NB4 (cell line): ENCODE measurements around the gene PRSS57.

Source experiments
- DNase-seq: peaks from one replicate; pipeline ENCODE4 v3.0.0; 2010; ENCODE audit warnings: low read depth
- H3K4me3 ChIP-seq: one replicate; pipeline ENCODE4 v1.5.1; 2011; ENCODE audit warnings: mild to moderate bottlenecking, low read depth, low read length, moderate library complexity
- MYC ChIP-seq: IDR thresholded peaks from 2 replicates; pipeline ENCODE4 v1.6.1; 2011; ENCODE audit warnings: low read depth, low read length
- POLR2A ChIP-seq: IDR thresholded peaks from 2 replicates; pipeline ENCODE4 v1.6.1; 2011; ENCODE audit warnings: mild to moderate bottlenecking; ENCODE audit not compliant: insufficient read length; ENCODE audit errors: extremely low read depth
- TF ChIP-seq, protein P1 (sequence below): IDR thresholded peaks from one replicate; pipeline ENCODE4 v1.5.1; 2012; ENCODE audit warnings: low read depth, low read length
- TF ChIP-seq, protein P2 (sequence below): IDR thresholded peaks from 2 replicates; pipeline ENCODE4 v1.6.1; 2011; ENCODE audit warnings: low read depth, low read length

Gene PRSS57

DNA sequence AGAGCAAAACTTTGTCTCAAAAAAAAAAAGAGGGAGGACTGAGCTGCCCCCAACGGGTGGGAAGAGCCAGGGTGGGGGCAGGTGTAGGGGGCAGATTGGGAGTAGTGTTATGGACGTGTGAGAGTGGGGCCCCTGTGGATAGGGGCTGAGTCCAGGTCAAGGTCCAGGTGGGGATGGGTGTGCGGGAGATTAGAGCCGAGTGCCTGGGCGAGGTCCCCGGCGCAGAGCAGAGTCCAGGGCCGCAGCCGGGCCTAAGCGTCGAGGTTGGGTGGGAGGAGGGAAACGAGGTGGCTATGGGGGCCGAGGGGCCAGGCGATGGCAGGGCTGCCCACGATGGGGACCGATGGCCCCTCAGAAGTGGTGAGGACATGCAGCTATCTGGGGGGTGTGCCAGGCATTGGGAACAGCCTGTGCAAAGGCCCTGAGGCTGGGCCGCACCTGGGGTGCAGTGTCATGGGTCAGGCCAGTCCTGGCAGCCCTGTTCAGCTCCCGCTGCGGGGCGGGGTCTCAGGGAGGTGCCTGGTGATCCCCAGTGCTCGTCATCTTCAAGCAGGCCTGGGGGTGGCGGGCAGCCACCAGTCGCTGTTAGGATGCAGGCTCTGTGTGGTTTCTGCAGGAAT is 43.4 kb upstream of the PRSS57 start:
- no peak for DNase-seq
- no peak for TF ChIP-seq POLR2A
- TF ChIP-seq, protein P1, sequence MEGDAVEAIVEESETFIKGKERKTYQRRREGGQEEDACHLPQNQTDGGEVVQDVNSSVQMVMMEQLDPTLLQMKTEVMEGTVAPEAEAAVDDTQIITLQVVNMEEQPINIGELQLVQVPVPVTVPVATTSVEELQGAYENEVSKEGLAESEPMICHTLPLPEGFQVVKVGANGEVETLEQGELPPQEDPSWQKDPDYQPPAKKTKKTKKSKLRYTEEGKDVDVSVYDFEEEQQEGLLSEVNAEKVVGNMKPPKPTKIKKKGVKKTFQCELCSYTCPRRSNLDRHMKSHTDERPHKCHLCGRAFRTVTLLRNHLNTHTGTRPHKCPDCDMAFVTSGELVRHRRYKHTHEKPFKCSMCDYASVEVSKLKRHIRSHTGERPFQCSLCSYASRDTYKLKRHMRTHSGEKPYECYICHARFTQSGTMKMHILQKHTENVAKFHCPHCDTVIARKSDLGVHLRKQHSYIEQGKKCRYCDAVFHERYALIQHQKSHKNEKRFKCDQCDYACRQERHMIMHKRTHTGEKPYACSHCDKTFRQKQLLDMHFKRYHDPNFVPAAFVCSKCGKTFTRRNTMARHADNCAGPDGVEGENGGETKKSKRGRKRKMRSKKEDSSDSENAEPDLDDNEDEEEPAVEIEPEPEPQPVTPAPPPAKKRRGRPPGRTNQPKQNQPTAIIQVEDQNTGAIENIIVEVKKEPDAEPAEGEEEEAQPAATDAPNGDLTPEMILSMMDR, result no peak
- TF ChIP-seq MYC, result no peak
- TF ChIP-seq, protein P2, sequence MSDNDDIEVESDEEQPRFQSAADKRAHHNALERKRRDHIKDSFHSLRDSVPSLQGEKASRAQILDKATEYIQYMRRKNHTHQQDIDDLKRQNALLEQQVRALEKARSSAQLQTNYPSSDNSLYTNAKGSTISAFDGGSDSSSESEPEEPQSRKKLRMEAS, result no peak
- no peak overlapping the region for H3K4me3 ChIP-seq

DNA sequence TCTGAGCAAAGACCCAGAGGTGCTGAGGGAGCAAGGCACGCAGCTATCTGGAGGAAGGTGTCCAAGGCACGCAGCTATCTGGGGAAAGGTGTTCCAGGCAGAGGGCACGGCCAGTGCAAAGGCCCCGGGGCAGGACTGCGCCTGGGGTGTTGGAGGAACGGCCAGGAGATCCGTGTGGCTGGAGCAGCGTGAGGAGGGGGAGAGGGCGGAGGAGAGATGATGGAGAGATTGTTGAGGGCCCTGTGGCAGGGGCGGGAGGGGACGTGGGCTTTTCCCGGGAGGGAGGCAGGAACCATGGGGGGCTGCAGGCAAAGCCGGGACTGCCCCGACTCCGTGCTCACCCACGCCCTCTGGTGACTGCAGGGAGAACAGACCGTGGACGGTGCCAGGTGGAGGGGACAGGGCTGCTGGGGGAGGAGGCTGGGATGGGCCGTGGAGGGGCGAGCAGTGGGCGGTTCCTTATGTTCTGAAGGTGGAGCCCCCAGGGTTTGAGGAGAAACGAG is 42.4 kb upstream of the PRSS57 start:
- TF ChIP-seq POLR2A (no peak), MYC (no peak)
- TF ChIP-seq, protein P2, result no peak
- TF ChIP-seq, protein P1, result peak; percentile 56

DNA sequence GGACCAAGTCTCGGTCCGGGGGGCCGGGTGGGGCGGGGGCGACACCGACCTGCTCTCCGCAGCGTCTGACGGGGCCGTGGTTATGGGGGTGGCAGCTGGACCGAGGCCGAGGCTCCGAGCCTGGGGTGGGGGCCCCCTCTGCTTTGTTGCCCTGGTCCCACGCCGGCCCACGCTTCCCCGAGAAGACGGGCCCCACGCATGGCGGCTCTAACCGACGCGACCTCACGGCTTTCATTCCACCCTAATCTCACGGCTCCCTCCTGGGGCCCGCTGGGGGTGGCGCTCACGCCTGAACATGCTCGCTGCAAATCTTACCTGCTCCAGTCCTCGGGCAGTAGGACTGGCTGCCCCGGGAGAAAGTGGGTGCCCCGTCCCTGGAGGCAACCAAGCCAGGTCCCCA is 40.9 kb upstream of the PRSS57 start:
- no peak for TF ChIP-seq MYC
- TF ChIP-seq, protein P2, result no peak
- TF ChIP-seq POLR2A, result no peak
- TF ChIP-seq, protein P1, result no peak
- H3K4me3 ChIP-seq, result no peak overlapping the region
- no peak for DNase-seq

More for the DNA sequence above, 42.4 kb upstream of the PRSS57 start:
- no peak overlapping the region for H3K4me3 ChIP-seq
- DNase-seq, result peak; percentile 49

DNA sequence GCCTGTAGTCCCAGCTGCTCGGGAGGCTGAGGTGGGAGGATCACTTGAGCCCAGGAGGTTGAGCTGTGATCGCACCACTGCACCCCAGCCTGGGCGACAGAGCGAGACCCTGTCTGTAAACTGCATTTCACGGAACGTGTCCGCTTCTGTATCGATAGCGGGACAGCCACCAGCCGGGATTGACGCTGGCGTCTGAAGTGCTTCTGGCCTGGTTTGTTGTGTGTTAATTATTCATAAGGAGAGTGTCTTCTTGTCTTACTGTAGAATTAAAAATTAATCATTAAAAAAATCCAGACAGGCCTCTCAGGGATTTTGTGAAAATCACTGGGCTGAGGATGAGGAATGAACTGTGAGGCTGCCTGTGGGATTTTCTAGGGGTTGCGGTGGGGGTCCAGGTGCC is 39.5 kb upstream of the PRSS57 start:
- TF ChIP-seq POLR2A, result no peak
- TF ChIP-seq, protein P2, result no peak
- DNase-seq, result no peak
- H3K4me3 ChIP-seq, result no peak overlapping the region

DNA sequence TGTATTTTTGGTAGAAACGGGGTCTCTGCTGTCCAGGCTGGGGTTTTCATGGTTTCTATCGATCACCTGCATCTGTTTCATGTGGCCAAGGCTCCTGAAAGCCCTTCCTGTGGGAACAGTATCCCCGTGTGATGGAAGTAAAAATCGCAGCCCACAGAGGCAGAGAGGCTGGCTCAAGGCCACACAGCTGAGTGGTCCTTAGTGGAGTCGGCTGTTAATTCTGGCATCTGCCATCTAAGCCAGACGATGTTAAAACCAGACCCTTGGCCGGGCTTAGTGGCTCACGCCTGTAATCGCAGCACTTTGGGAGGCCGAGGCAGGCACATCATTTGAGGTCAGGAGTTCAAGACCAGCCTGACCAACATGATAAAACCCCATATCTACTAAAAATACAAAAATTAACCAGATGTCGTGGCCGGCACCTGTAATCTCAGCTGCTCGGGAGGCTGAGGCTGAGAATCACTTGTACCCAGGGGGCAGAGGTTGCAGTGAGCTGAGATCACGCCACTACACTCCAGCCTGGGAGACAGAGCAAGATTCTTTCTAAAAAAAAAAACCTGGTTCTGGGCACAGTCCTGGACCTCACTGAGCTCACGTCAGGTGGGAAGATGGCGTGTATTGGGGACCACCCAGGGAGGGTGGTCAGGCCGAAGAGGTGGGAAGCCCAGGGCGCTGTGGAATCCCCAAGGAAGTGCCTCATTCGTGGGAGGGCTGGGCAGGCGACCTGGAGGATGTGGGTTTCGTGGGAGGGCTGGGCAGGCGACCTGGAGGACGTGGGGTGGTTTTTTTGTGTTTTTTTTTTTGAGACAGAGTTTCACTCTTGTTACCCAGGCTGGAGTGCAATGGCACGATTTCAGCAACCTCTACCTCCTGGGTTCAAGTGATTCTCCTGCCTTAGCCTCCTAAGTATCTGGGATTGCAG is 37.2 kb upstream of the PRSS57 start:
- TF ChIP-seq MYC (no peak), POLR2A (no peak)
- TF ChIP-seq, protein P2, result no peak
- TF ChIP-seq, protein P1, result no peak
- DNase-seq, result peak; percentile 39
- H3K4me3 ChIP-seq, result no peak overlapping the region

DNA sequence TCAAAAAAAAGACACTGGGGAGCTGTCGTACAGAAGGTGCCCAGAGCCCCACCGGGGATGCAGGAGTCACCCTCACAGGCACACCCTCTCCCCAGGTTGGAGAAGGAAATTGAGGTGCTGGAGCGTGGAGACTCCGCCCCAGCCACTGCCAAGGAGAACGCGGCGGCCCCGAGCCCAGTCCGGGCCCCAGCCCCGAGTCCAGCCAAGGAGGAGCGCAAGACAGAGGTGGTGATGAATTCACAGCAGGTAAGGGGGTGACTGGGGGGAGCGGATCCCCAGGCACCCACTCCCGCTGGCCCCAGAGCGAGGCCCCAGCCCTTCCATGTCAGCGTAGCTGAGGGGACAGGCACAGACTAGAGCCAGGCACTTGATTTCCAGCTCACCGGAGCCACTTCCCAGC is 35.7 kb upstream of the PRSS57 start:
- DNase-seq, result no peak
- TF ChIP-seq MYC (no peak), POLR2A (no peak)
- TF ChIP-seq, protein P2, result no peak
- TF ChIP-seq, protein P1, result no peak
- no peak overlapping the region for H3K4me3 ChIP-seq
